Measurements from ENCODE around the gene COL9A1.

- TF ChIP-seq CTCF (IDR thresholded peaks at IDR 0.05; ENCODE audit: poor library complexity) (no peak), EZH2 (IDR thresholded peaks at IDR 0.05; ENCODE audit: borderline replicate concordance) (no peak)
Measured at GRCh38 chr6:70253923-70254322, 49.0 kb downstream of the COL9A1 start.

All from hepatocyte (in vitro differentiated cells).